CD4-positive, alpha-beta memory T cell (primary cell): ENCODE results near the gene RCBTB2. TPM values are rescaled to one million over a fixed set of nuclear protein-coding genes. Genes with fewer than 3 reads are reported as not detected.

Experiments used
- CTCF ChIA-PET: fragments of 350-600 bp; sonication (Branson Sonifier 250); formaldehyde crosslinking; loops from one replicate; lab custom pipeline; 2021; ENCODE audit warnings: inconsistent platforms; ENCODE audit not compliant: partially characterized antibody; lab: Charles Lee
- POLR2A ChIA-PET: fragments of 350-600 bp; sonication (Branson Sonifier 250); formaldehyde crosslinking; loops from one replicate; lab custom pipeline; 2021; ENCODE audit not compliant: partially characterized antibody; lab: Charles Lee
- DNase-seq, 5 donors: peaks; one replicate each; pipeline versions ENCODE4 v3.0.0 to v3.0.0-alpha.2; 2020 to 2022; ENCODE audit warnings: mixed read lengths in 1 of 5
- H3K27ac ChIP-seq: one replicate; pipeline ENCODE4 v1.7.0; 2013; ENCODE audit warnings: low read depth, low read length
- H3K27me3 ChIP-seq: 2 replicates; pipeline ENCODE4 v1.7.0; 2013; ENCODE audit warnings: mild to moderate bottlenecking, low read length, moderate library complexity; ENCODE audit not compliant: insufficient read depth
- H3K36me3 ChIP-seq: 2 replicates; pipeline ENCODE4 v1.7.0; 2013; ENCODE audit warnings: mild to moderate bottlenecking, low read length, moderate library complexity; ENCODE audit not compliant: insufficient read depth
- H3K4me1 ChIP-seq: 2 replicates; pipeline ENCODE4 v1.7.0; 2013; ENCODE audit warnings: mild to moderate bottlenecking, low read length, moderate library complexity; ENCODE audit not compliant: insufficient read depth
- H3K4me3 ChIP-seq, 2 donors: one replicate each; pipeline ENCODE4 v1.7.0; 2013; ENCODE audit warnings: low read length in 2 of 2, mild to moderate bottlenecking in 1 of 2
- H3K9me3 ChIP-seq, 2 donors: one replicate each; pipeline ENCODE4 v1.7.0; 2013; ENCODE audit warnings: low read length in 2 of 2, control low read depth in 1 of 2; ENCODE audit not compliant: control insufficient read depth in 1 of 2
- H3K27ac Mint-ChIP-seq, 7 donors: one replicate each; pipeline ENCODE4 v1.8.0; 2020 to 2021; ENCODE audit warnings: mixed read lengths in 7 of 7, mild to moderate bottlenecking in 6 of 7, inconsistent platforms in 3 of 7, moderate library complexity in 3 of 7
- H3K27me3 Mint-ChIP-seq, 2 donors: one replicate each; pipeline ENCODE4 v1.8.0; 2020 to 2021; ENCODE audit warnings: mixed read lengths in 2 of 2
- H3K36me3 Mint-ChIP-seq, 2 donors: one replicate each; pipeline ENCODE4 v1.8.0; 2020 to 2021; ENCODE audit warnings: mixed read lengths in 2 of 2, inconsistent platforms in 1 of 2, mild to moderate bottlenecking in 1 of 2
- H3K4me1 Mint-ChIP-seq, 4 donors: one replicate each; pipeline ENCODE4 v1.8.0; 2020 to 2021; ENCODE audit warnings: mixed read lengths in 4 of 4, mild to moderate bottlenecking in 1 of 4
- H3K4me3 Mint-ChIP-seq, 8 donors: one replicate each; pipeline ENCODE4 v1.8.0; 2020 to 2021; ENCODE audit warnings: mixed read lengths in 8 of 8, mild to moderate bottlenecking in 7 of 8, moderate library complexity in 6 of 8, inconsistent platforms in 3 of 8
- H3K9me3 Mint-ChIP-seq, 8 donors: one replicate each; pipeline ENCODE4 v1.8.0; 2020 to 2021; ENCODE audit warnings: mixed read lengths in 8 of 8, mild to moderate bottlenecking in 5 of 8, inconsistent platforms in 3 of 8, moderate library complexity in 1 of 8
- intact Hi-C: fragments of 100-400 bp; cut with micrococcal nuclease; formaldehyde crosslinking; loops from one replicate; pipeline ENCODE4 v1.15.1; 2023
- polyA plus RNA-seq, 2 donors: library from polyadenylated mRNA; unstranded; fragments of 300-500 nt; fragmentation: Illumina TruSeq; gene quantifications; one replicate each; pipeline ENCODE4 v1.2.3, GENCODE V29; 2021
- total RNA-seq, 2 experiments: library from RNA; stranded (reverse); gene quantifications; one replicate each; pipeline ENCODE4 v1.2.3, GENCODE V29; 2021

RCBTB2 gene
- total and polyA plus RNA-seq, 4 experiments from 2014 or later = 23.9 to 46.5 (median 29.7) TPM

- Histone ChIP-seq H3K4me3 (peak overlapping the region in 1 of 2 donors; percentile 63), H3K27me3 (no peaks in the 10 kb centered on the region), H3K36me3 (no peaks in the 10 kb centered on the region), H3K9me3 (no peaks in the 10 kb centered on the region), H3K4me1 (peaks cover 86% of the 10 kb centered on the region), H3K27ac (peak overlapping the region; percentile 74)
- Mint-ChIP-seq H3K27me3 (no peaks in the 10 kb centered on the region), H3K36me3 (peaks cover 19 to 30% of the 10 kb centered on the region in 2 donors), H3K4me1 (peaks cover 28 to 57% (median 45%) of the 10 kb centered on the region in 4 donors), H3K9me3 (peaks cover 0 to 7% (median under 1%) of the 10 kb centered on the region in 8 donors), H3K27ac (peak overlapping the region in 2 of 7 donors; percentile 38 to 89), H3K4me3 (peak overlapping the region in 1 of 8 donors; percentile 47)
- DNase-seq = no peak
- ChIA-PET CTCF (no interaction called here), POLR2A (interaction anchor here (1.0 to 2.6 kb wide), 6 partner anchors 15 to 81 kb away, joined by 3 to 10 read pairs (median 4); partner anchors contain the start of gene RCBTB2)
- intact Hi-C loops = loop anchor here (5.0 kb wide), 1 partner anchor 93 kb away; no protein-coding TSS in a partner anchor
These were observed 43.2 kb downstream of the RCBTB2 start for GRCh38 chr13:48489666-48490065.

- Histone ChIP-seq H3K9me3 (no peaks in the 10 kb centered on the region), H3K27me3 (no peaks in the 10 kb centered on the region), H3K27ac (peak overlapping the region; percentile 74), H3K4me1 (peaks cover 80% of the 10 kb centered on the region), H3K4me3 (peak overlapping the region in 1 of 2 donors; percentile 63), H3K36me3 (no peaks in the 10 kb centered on the region)
- POLR2A ChIA-PET = interaction anchor here (1.0 to 2.6 kb wide), 7 partner anchors 16 to 81 kb away, joined by 3 to 10 read pairs (median 6); partner anchors contain the start of gene RCBTB2
- no peak for DNase-seq
- Mint-ChIP-seq H3K9me3 (peaks cover 0 to 7% (median under 1%) of the 10 kb centered on the region in 8 donors), H3K36me3 (peaks cover 19 to 30% of the 10 kb centered on the region in 2 donors), H3K27me3 (no peaks in the 10 kb centered on the region), H3K27ac (peak overlapping the region in 4 of 7 donors; percentile 27 to 89 (median 70)), H3K4me3 (peak overlapping the region in 3 of 8 donors; percentile 7 to 71 (median 61)), H3K4me1 (peaks cover 28 to 58% (median 43%) of the 10 kb centered on the region in 4 donors)
- intact Hi-C loops = no loop called here
- CTCF ChIA-PET = no interaction called here
These were observed 43.9 kb downstream of the RCBTB2 start for GRCh38 chr13:48488995-48489394.

- H3K4me3 ChIP-seq = peak overlapping the region in 1 of 2 donors; percentile 63
- H3K27me3 Mint-ChIP-seq = no peaks in the 10 kb centered on the region
- ChIA-PET POLR2A (interaction anchor here (1.6 to 2.6 kb wide), 2 partner anchors 44 to 74 kb away, joined by 6 to 10 read pairs; partner anchors contain the start of gene RCBTB2), CTCF (no interaction called here)
- no peaks in the 10 kb centered on the region for H3K27me3 ChIP-seq
- H3K4me1 Mint-ChIP-seq = peaks cover 29 to 60% (median 44%) of the 10 kb centered on the region in 4 donors
- no peak for DNase-seq
- peaks cover 0 to 7% (median under 1%) of the 10 kb centered on the region in 8 donors for H3K9me3 Mint-ChIP-seq
- peak overlapping the region in 2 of 8 donors; percentile 13 to 45 for H3K4me3 Mint-ChIP-seq
- H3K9me3 ChIP-seq = no peaks in the 10 kb centered on the region
- peak overlapping the region; percentile 74 for H3K27ac ChIP-seq
- H3K27ac Mint-ChIP-seq = peak overlapping the region in 6 of 7 donors; percentile 35 to 83 (median 62)
- peaks cover 22 to 35% of the 10 kb centered on the region in 2 donors for H3K36me3 Mint-ChIP-seq
- H3K36me3 ChIP-seq = no peaks in the 10 kb centered on the region
- intact Hi-C loops = no loop called here
- H3K4me1 ChIP-seq = peaks cover 69% of the 10 kb centered on the region
These were observed 44.9 kb downstream of the RCBTB2 start for GRCh38 chr13:48487968-48488367.

GRCh38 chr13:48486836-48487235 lies 46.0 kb downstream of the RCBTB2 start:
- Histone ChIP-seq H3K9me3 (no peaks in the 10 kb centered on the region), H3K4me3 (no peak overlapping the region), H3K36me3 (no peaks in the 10 kb centered on the region), H3K27me3 (no peaks in the 10 kb centered on the region), H3K4me1 (peaks cover 58% of the 10 kb centered on the region), H3K27ac (no peak overlapping the region)
- intact Hi-C loops = no loop called here
- Mint-ChIP-seq H3K27ac (peak overlapping the region; percentile 58 to 85 (median 60)), H3K36me3 (peaks cover 29 to 42% of the 10 kb centered on the region in 2 donors), H3K9me3 (peaks cover 0 to 7% (median under 1%) of the 10 kb centered on the region in 8 donors), H3K4me1 (peaks cover 37 to 69% (median 49%) of the 10 kb centered on the region in 4 donors), H3K4me3 (peak overlapping the region in 7 of 8 donors; percentile 5 to 71 (median 33)), H3K27me3 (no peaks in the 10 kb centered on the region)
- POLR2A ChIA-PET = interaction anchor here (1.3 to 2.0 kb wide), 3 partner anchors 19 to 87 kb away, joined by 3 to 10 read pairs (median 5); partner anchors contain the start of gene RCBTB2
- CTCF ChIA-PET = no interaction called here
- no peak for DNase-seq

GRCh38 chr13:48486362-48486761 lies 46.5 kb downstream of the RCBTB2 start:
- Mint-ChIP-seq H3K27me3 (no peaks in the 10 kb centered on the region), H3K36me3 (peaks cover 27 to 42% of the 10 kb centered on the region in 2 donors), H3K4me1 (peaks cover 37 to 69% (median 47%) of the 10 kb centered on the region in 4 donors), H3K27ac (peak overlapping the region; percentile 26 to 90 (median 60)), H3K4me3 (peak overlapping the region in 6 of 8 donors; percentile 1 to 71 (median 58)), H3K9me3 (peaks cover 0 to 7% (median under 1%) of the 10 kb centered on the region in 8 donors)
- no peak for DNase-seq
- no peaks in the 10 kb centered on the region for H3K9me3 ChIP-seq
- H3K4me3 ChIP-seq = no peak overlapping the region
- H3K27ac ChIP-seq = no peak overlapping the region
- H3K4me1 ChIP-seq = peaks cover 53% of the 10 kb centered on the region
- intact Hi-C loops = no loop called here
- H3K36me3 ChIP-seq = no peaks in the 10 kb centered on the region
- no peaks in the 10 kb centered on the region for H3K27me3 ChIP-seq
- ChIA-PET CTCF (interaction anchor here (1.0 kb wide), 1 partner anchor 11 kb away, joined by 3 read pairs; no protein-coding TSS in a partner anchor), POLR2A (interaction anchor here (1.3 to 2.0 kb wide), 3 partner anchors 19 to 87 kb away, joined by 3 to 10 read pairs (median 5); partner anchors contain the start of gene RCBTB2)

GRCh38 chr13:48485432-48485831 lies 47.4 kb downstream of the RCBTB2 start:
- H3K4me1 ChIP-seq = peaks cover 44% of the 10 kb centered on the region
- ChIA-PET CTCF (interaction anchor here (1.0 kb wide), 1 partner anchor 10 kb away, joined by 3 read pairs; no protein-coding TSS in a partner anchor), POLR2A (interaction anchor here (1.5 to 2.0 kb wide), 2 partner anchors 20 to 47 kb away, joined by 5 to 10 read pairs; partner anchors contain the start of gene RCBTB2)
- H3K4me3 Mint-ChIP-seq = peak overlapping the region in 5 of 8 donors; percentile 6 to 41 (median 29)
- no peaks in the 10 kb centered on the region for H3K27me3 Mint-ChIP-seq
- H3K4me1 Mint-ChIP-seq = peaks cover 36 to 65% (median 42%) of the 10 kb centered on the region in 4 donors
- peak overlapping the region in 6 of 7 donors; percentile 2 to 85 (median 25) for H3K27ac Mint-ChIP-seq
- H3K36me3 Mint-ChIP-seq = peaks cover 26 to 42% of the 10 kb centered on the region in 2 donors
- no peak overlapping the region for H3K27ac ChIP-seq
- intact Hi-C loops = no loop called here
- H3K9me3 Mint-ChIP-seq = peaks cover 0 to 7% (median under 1%) of the 10 kb centered on the region in 8 donors
- no peaks in the 10 kb centered on the region for H3K36me3 ChIP-seq
- no peak overlapping the region for H3K4me3 ChIP-seq
- no peaks in the 10 kb centered on the region for H3K27me3 ChIP-seq
- no peak for DNase-seq
- H3K9me3 ChIP-seq = no peaks in the 10 kb centered on the region

- no peak overlapping the region for H3K27ac Mint-ChIP-seq
- H3K4me3 Mint-ChIP-seq = no peak overlapping the region
- peaks cover 32 to 44% of the 10 kb centered on the region in 2 donors for H3K36me3 Mint-ChIP-seq
- no peaks in the 10 kb centered on the region for H3K27me3 ChIP-seq
- H3K4me3 ChIP-seq = no peak overlapping the region
- CTCF ChIA-PET = interaction anchor here (0.7 to 2.0 kb wide), 2 partner anchors 71 to 96 kb away, joined by 3 to 6 read pairs; no protein-coding TSS in a partner anchor
- H3K9me3 ChIP-seq = no peaks in the 10 kb centered on the region
- peaks cover 23 to 48% (median 34%) of the 10 kb centered on the region in 4 donors for H3K4me1 Mint-ChIP-seq
- peaks cover 26% of the 10 kb centered on the region for H3K4me1 ChIP-seq
- POLR2A ChIA-PET = interaction anchor here (0.6 to 2.9 kb wide), 4 partner anchors 9 to 97 kb away, joined by 3 to 11 read pairs (median 3); no protein-coding TSS in a partner anchor
- no peak for DNase-seq
- no peaks in the 10 kb centered on the region for H3K36me3 ChIP-seq
- no peaks in the 10 kb centered on the region for H3K27me3 Mint-ChIP-seq
- no peak overlapping the region for H3K27ac ChIP-seq
- peaks cover 0 to 7% (median under 1%) of the 10 kb centered on the region in 8 donors for H3K9me3 Mint-ChIP-seq
- intact Hi-C loops = no loop called here
These were observed 49.3 kb downstream of the RCBTB2 start for GRCh38 chr13:48483575-48483974.
